K562 (cell line): Measurements from ENCODE around the gene TARBP1. TPM values are rescaled to one million over a fixed set of nuclear protein-coding genes. Genes with fewer than 3 reads are reported as not detected.
A peak's percentile ranks its signal among the peaks of the same experiment; 100 is the strongest.

ENCODE experiments used
- ATAC-seq: fragments of 200-7000 bp; cut with Tn5 transposase; 3 replicates; pipeline ENCODE4 v1.9.1; 2020; ENCODE audit warnings: moderate library complexity
- BruUV-seq: library from RNA; stranded (reverse); fragments of 400-500 nt; replicated peaks from 2 replicates; lab custom pipeline; 2021; lab: Mats Ljungman, UMichigan
- CTCF ChIA-PET: fragments of 300-600 bp; formaldehyde crosslinking; extraction: SDS; loops from one replicate; lab custom pipeline; 2021; ENCODE audit warnings: low intra/inter-chr PET ratio; lab: Yijun Ruan, JAX
- POLR2A ChIA-PET: fragments of 300-600, 350-650 bp; sonication (Branson Sonifier 250); formaldehyde crosslinking; extraction: SDS; loops from one replicate; lab custom pipeline; 2021; ENCODE audit warnings: antibody characterized with exemption, inconsistent platforms; lab: Yijun Ruan, JAX
- DNase-seq, 4 experiments: peaks; one replicate each; pipeline versions ENCODE4 v3.0.0 to v3.0.0-alpha.2; 2011 to 2018; ENCODE audit warnings: low spot score in 3 of 4, mixed read lengths in 3 of 4; ENCODE audit errors: extremely low read depth in 1 of 4
- FAIRE-seq: peaks from 2 replicates; lab custom pipeline; 2011; peaks lifted over from hg19 to GRCh38; lab: Jason Lieb, UNC
- H2AFZ ChIP-seq: 2 replicates; pipeline ENCODE4 v1.6.0; 2011; ENCODE audit warnings: low read depth, low read length, control low read depth, inconsistent platforms
- H3K27ac ChIP-seq: fragments of 200-600 bp; 3 replicates; pipeline ENCODE4 v1.8.0; 2011; ENCODE audit warnings: low read depth, mild to moderate bottlenecking, control low read depth, inconsistent platforms, low read length, moderate library complexity, mixed read lengths; ENCODE audit errors: extremely low read depth
- H3K27me3 ChIP-seq, 2 experiments: fragments of 300-600 bp in 1 of 2; 2 replicates in 1 of 2; 3 replicates in 1 of 2; pipeline versions ENCODE4 v1.6.0 to v1.8.0; 2011; ENCODE audit warnings: inconsistent platforms in 2 of 2, low read length in 2 of 2, mild to moderate bottlenecking in 1 of 2, mixed read lengths in 1 of 2, moderate library complexity in 1 of 2; ENCODE audit not compliant: control insufficient read depth in 2 of 2, insufficient read depth in 2 of 2
- H3K36me3 ChIP-seq: fragments of 300-600 bp; 3 replicates; pipeline ENCODE4 v1.8.0; 2011; ENCODE audit warnings: mild to moderate bottlenecking, low read length, inconsistent platforms; ENCODE audit not compliant: control insufficient read depth, insufficient read depth
- H3K4me1 ChIP-seq, 2 experiments: fragments of 200-600 bp in 1 of 2; replicated peaks in 1 of 2; 2 replicates in 1 of 2; 3 replicates in 1 of 2; pipeline versions ENCODE4 v1.5.1 to v1.8.0; 2011; ENCODE audit warnings: inconsistent platforms in 2 of 2, low read length in 2 of 2, mild to moderate bottlenecking in 1 of 2, mixed read lengths in 1 of 2, moderate library complexity in 1 of 2; ENCODE audit not compliant: control insufficient read depth in 2 of 2, insufficient read depth in 2 of 2
- H3K4me2 ChIP-seq: 2 replicates; pipeline ENCODE4 v1.6.1; 2011; ENCODE audit warnings: low read length, control low read depth, inconsistent platforms, mixed read lengths; ENCODE audit not compliant: insufficient read depth
- H3K4me3 ChIP-seq: fragments of 200-600 bp; sonication (generic), shearing (Covaris generic); 2 replicates; pipeline ENCODE4 v1.5.1; 2016; ENCODE audit warnings: control low read depth, inconsistent platforms
- H3K79me2 ChIP-seq: fragments of 200-600 bp; 3 replicates; pipeline ENCODE4 v1.8.0; 2011; ENCODE audit warnings: low read length, inconsistent platforms; ENCODE audit not compliant: control insufficient read depth, insufficient read depth
- H3K9ac ChIP-seq, 2 experiments: 2 replicates each; pipeline versions ENCODE4 v1.6.0 to v1.6.1; 2011; ENCODE audit warnings: low read depth in 2 of 2, low read length in 2 of 2, control low read depth in 1 of 2, inconsistent platforms in 1 of 2, mild to moderate bottlenecking in 1 of 2, mixed read lengths in 1 of 2; ENCODE audit not compliant: insufficient read depth in 1 of 2
- H3K9me1 ChIP-seq: one replicate; pipeline ENCODE4 v1.6.0; 2011; ENCODE audit warnings: inconsistent platforms, mild to moderate bottlenecking, low read length, moderate library complexity; ENCODE audit not compliant: control insufficient read depth, insufficient read depth
- H3K9me3 ChIP-seq: replicated peaks from 2 replicates; pipeline ENCODE4 v1.5.1; 2011; ENCODE audit warnings: low read depth, low read length, inconsistent platforms; ENCODE audit not compliant: control insufficient read depth, insufficient read depth
- H4K20me1 ChIP-seq: replicated peaks from 2 replicates; pipeline ENCODE4 v1.6.1; 2011; ENCODE audit warnings: low read length, inconsistent platforms, mixed read lengths; ENCODE audit not compliant: control insufficient read depth, insufficient read depth
- BCLAF1 ChIP-seq, 2 experiments: fragments of 450-650 bp in 1 of 2; IDR thresholded peaks; 2 replicates each; pipeline ENCODE4 v1.6.1; 2011 to 2017; ENCODE audit warnings: low read depth in 2 of 2, antibody characterized with exemption in 1 of 2, borderline replicate concordance in 1 of 2, low read length in 1 of 2, mild to moderate bottlenecking in 1 of 2, mixed read lengths in 1 of 2; ENCODE audit not compliant: control insufficient read depth in 1 of 2
- PCBP2 ChIP-seq: fragments of 200-400 bp; formaldehyde crosslinking; IDR thresholded peaks from 2 replicates; pipeline ENCODE4 v1.6.1; 2018; ENCODE audit warnings: low read length, low read depth, mild to moderate bottlenecking, moderate library complexity; ENCODE audit not compliant: poor library complexity, severe bottlenecking
- ZNF263 ChIP-seq: sonication (generic); formaldehyde crosslinking; IDR thresholded peaks from 2 replicates; pipeline ENCODE4 v1.8.0; 2022; ENCODE audit warnings: mild to moderate bottlenecking, missing genetic modification reagents, borderline replicate concordance
- WGBS: fragments of 100-300 bp; shearing (Covaris generic); methylation state at CpG from one replicate; pipeline ENCODE4 v1.1.6; 2016; ENCODE audit warnings: low coverage, mixed read lengths; ENCODE audit not compliant: insufficient coverage; ENCODE audit errors: missing lambda C conversion rate; 5-methylcytosine and 5-hydroxymethylcytosine counted together
- in situ Hi-C: fragments of 300-500 bp; cut with MboI; formaldehyde crosslinking; loops from 4 replicates; pipeline ENCODE4 v1.15.0; 2018; ENCODE audit warnings: inconsistent platforms, mixed read lengths
- intact Hi-C: fragments of 100-400 bp; cut with micrococcal nuclease; formaldehyde crosslinking; loops from 2 replicates; pipeline ENCODE4 v1.14.2; 2022
- polyA plus RNA-seq, 8 experiments: library from polyadenylated mRNA; depleted of rRNA in 4 of 8; stranded (reverse) in 5 of 8; unstranded in 3 of 8; fragments of >200 nt; fragmentation: Nextera tagmentation in 2 of 8; fragmentation: Illumina TruSeq in 1 of 8; extraction: Ambion mirVana in 2 of 8; extraction: Trizol in 1 of 8; gene quantifications; 2 replicates each; pipeline versions ENCODE4 v1.2.1 to v1.2.3, GENCODE V29; 2011 to 2014; ENCODE audit warnings: inconsistent platforms in 1 of 8, missing spikeins in 1 of 8
- total RNA-seq, 7 experiments: library from RNA; depleted of rRNA in 6 of 7; stranded (reverse); fragments of >200 nt in 6 of 7; fragmentation: Illumina TruSeq in 2 of 7; extraction: Trizol in 2 of 7; gene quantifications; 2 replicates each; pipeline versions ENCODE4 v1.2.1 to v1.2.3, GENCODE V29; 2011 to 2021; ENCODE audit warnings: low replicate concordance in 1 of 7
- TF ChIP-seq, protein P1 (sequence below): fragments of 200-800 bp; sonication (Bioruptor generic); IDR thresholded peaks from 2 replicates; pipeline ENCODE4 v1.6.1; 2017; ENCODE audit warnings: missing genetic modification characterization, missing compliant biosample characterization

The TARBP1 gene
- total and polyA plus RNA-seq, 9 of the 15 experiments (the other 6 are each of a cell fraction or from before 2014, with no cell fraction given): 8.8 to 48.0 (median 22.9) TPM

DNA sequence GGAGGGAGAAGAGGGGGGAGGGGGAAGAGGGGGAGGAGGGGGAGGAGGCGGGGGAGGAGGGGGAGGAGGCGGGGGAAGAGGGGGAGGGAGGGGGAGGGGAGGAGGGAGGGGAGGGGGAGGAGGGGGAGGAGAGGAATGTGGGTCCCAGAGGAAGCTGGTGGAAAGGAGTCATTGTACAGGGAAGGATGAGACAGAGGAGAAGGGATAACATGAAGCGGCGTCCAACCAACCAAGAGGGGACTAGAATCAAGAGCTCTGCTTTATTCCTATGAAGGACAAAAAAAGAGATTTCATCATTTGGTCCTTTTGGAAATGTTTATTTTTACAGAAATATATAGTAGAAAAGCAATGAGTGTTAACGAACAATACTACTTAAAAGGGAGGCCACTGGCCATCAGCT, 81.2 kb downstream of the TARBP1 start:
- intact Hi-C loops: no loop called here
- no peaks in the 10 kb centered on the region for H4K20me1 ChIP-seq
- DNase-seq: no peak
- no peaks in the 10 kb centered on the region; a peak in 1 of 5 replicates for H3K4me1 ChIP-seq
- H3K9me1 ChIP-seq: no peaks in the 10 kb centered on the region
- no peaks in the 10 kb centered on the region for H3K9me3 ChIP-seq
- ChIA-PET POLR2A (interaction anchor here (1.1 to 2.0 kb wide), 4 partner anchors 10 to 49 kb away, joined by 3 to 8 read pairs (median 4); no protein-coding TSS in a partner anchor), CTCF (no interaction called here)
- in situ Hi-C loops: no loop called here
- no TSS peak for BruUV-seq
- TF ChIP-seq BCLAF1 (IDR thresholded peaks at IDR 0.05; ENCODE audit: borderline replicate concordance in 1 of 2, control insufficient read depth in 1 of 2, low read depth in 2 of 2, low read length in 1 of 2) (no peak), ZNF263 (CRISPR knock-in tag) (peak; percentile 63; the same call in 1 of the 2 replicates), PCBP2 (peak; percentile 33)
- TF ChIP-seq, protein P1, sequence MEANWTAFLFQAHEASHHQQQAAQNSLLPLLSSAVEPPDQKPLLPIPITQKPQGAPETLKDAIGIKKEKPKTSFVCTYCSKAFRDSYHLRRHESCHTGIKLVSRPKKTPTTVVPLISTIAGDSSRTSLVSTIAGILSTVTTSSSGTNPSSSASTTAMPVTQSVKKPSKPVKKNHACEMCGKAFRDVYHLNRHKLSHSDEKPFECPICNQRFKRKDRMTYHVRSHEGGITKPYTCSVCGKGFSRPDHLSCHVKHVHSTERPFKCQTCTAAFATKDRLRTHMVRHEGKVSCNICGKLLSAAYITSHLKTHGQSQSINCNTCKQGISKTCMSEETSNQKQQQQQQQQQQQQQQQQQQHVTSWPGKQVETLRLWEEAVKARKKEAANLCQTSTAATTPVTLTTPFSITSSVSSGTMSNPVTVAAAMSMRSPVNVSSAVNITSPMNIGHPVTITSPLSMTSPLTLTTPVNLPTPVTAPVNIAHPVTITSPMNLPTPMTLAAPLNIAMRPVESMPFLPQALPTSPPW (CRISPR knock-in tag): peak; percentile 26; the same call in 1 of the 2 replicates
- TF ChIP-seq, all 486 proteins: peak for 3
- H3K4me2 ChIP-seq: no peak overlapping the region
- ATAC-seq (no peak), FAIRE-seq (no peak)
- H3K27me3 ChIP-seq: no peaks in the 10 kb centered on the region
- H3K9ac ChIP-seq: no peak overlapping the region
- H3K36me3 ChIP-seq: peaks cover 5% of the 10 kb centered on the region; the same call in 1 of the 3 replicates
- no peak overlapping the region for H3K4me3 ChIP-seq
- WGBS: 61% methylated on average over 3 of the region's 5 CpGs
- no peak overlapping the region for H2AFZ ChIP-seq
- H3K79me2 ChIP-seq: no peaks in the 10 kb centered on the region
- no peak overlapping the region for H3K27ac ChIP-seq
